ENCODE data around the gene ACOX2. TPM values are rescaled to one million over a fixed set of nuclear protein-coding genes. Genes with fewer than 3 reads are reported as not detected.

ACOX2 gene
- total and polyA plus RNA-seq, 2 donors (not counting 1 experiment from before 2014, with no cell fraction given): 19.0 to 20.5 TPM

DNA sequence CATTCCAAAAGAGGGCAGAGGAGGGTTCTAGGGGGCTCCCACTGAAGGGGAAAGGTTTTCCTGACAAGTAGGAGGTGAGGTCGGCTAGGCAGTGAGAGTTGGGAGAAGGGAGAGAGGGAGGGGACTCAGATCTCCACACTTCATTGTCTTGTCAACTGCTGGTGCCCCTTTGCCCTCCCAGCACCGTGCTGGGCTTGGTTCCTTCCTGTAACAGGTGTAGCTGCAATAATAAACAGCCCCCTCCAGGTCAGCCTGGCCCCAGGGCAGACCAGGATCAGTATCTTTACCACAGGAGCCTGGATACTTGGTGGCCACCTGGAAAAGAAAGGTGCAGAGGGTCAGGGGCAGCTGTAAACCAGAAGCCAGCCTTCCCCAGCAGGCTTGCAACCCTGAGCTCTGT is 48.0 kb downstream of the ACOX2 start:
- Histone ChIP-seq H3K9ac (ENCODE audit: insufficient read depth, low read length) (no peak overlapping the region), H3K9me3 (ENCODE audit: control insufficient read depth, insufficient read depth, low read depth, low read length) (no peaks in the 10 kb centered on the region), H3K36me3 (ENCODE audit: control insufficient read depth, insufficient read depth, low read length) (no peaks in the 10 kb centered on the region), H2AFZ (ENCODE audit: low read length) (no peak overlapping the region), H4K20me1 (ENCODE audit: control insufficient read depth, extremely low read depth, insufficient read depth, low read length) (no peaks in the 10 kb centered on the region), H3K4me3 (replicated peaks in 1 of 4; ENCODE audit: control extremely low read depth in 1 of 4, insufficient read depth in 1 of 4, low read depth in 3 of 4, low read length in 4 of 4) (no peak overlapping the region), H3K79me2 (ENCODE audit: control insufficient read depth, insufficient read depth, low read length) (peaks cover 16% of the 10 kb centered on the region), H3K27ac (ENCODE audit: insufficient read depth, low read length) (no peak overlapping the region), H3K27me3 (ENCODE audit: control insufficient read depth, insufficient read depth, low read length) (no peaks in the 10 kb centered on the region), H3K4me2 (ENCODE audit: extremely low read depth, insufficient read depth, low read length) (no peak overlapping the region), H3K4me1 (ENCODE audit: control insufficient read depth, extremely low read depth, insufficient read depth, low read length) (peaks cover 12% of the 10 kb centered on the region)
- TF ChIP-seq, protein P1, sequence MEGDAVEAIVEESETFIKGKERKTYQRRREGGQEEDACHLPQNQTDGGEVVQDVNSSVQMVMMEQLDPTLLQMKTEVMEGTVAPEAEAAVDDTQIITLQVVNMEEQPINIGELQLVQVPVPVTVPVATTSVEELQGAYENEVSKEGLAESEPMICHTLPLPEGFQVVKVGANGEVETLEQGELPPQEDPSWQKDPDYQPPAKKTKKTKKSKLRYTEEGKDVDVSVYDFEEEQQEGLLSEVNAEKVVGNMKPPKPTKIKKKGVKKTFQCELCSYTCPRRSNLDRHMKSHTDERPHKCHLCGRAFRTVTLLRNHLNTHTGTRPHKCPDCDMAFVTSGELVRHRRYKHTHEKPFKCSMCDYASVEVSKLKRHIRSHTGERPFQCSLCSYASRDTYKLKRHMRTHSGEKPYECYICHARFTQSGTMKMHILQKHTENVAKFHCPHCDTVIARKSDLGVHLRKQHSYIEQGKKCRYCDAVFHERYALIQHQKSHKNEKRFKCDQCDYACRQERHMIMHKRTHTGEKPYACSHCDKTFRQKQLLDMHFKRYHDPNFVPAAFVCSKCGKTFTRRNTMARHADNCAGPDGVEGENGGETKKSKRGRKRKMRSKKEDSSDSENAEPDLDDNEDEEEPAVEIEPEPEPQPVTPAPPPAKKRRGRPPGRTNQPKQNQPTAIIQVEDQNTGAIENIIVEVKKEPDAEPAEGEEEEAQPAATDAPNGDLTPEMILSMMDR (conservative IDR thresholded peaks at IDR 0.05 in 1 of 2, IDR thresholded peaks at IDR 0.05 in 1 of 2; ENCODE audit: low read depth in 1 of 2, low read length in 2 of 2): no peak
- no peak for TF ChIP-seq EZH2 (IDR thresholded peaks at IDR 0.05; ENCODE audit: low read length, missing control alignments)
- DNase-seq (ENCODE audit: low read depth in 2 of 2): no peak

DNA sequence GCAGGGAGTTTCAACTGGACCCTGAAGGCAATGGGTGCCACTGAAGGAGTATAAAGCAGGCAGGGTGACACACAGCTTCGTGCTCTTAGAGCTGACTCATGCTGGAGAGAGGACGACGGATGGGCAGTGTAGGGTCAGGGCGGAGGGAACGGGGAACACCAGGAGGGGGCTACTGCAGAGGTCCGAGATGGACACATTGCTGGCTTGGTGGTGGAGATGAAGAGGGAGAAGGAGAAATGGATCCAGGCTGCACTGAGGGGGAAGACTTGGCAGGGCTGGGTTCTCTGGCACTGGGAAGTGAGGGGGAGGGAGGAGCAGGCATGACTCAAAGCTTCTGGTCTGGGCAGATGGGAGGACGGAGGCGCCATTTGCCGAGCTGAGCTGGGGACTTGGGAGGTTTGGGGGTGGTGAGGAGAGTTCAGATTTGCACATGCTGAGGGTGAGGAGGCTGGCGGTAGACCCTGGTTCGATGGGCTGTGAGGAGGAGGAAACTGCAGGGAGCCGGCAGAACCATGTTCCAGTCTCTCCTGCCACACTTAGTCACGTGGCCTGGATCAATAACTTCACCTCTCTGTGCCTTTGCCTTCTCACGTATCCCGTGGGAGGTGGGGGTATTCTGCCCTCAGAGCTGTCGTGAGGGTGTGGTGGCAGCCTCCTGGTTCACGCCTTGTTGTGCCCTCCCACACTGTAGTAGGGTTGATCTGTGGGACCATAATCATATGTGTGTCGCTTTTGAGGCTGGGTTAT is 49.7 kb downstream of the ACOX2 start:
- Histone ChIP-seq H2AFZ (ENCODE audit: low read length) (peak overlapping the region; percentile 89), H3K9ac (ENCODE audit: insufficient read depth, low read length) (no peak overlapping the region), H3K27ac (ENCODE audit: insufficient read depth, low read length) (peak overlapping the region; percentile 34), H3K9me3 (ENCODE audit: control insufficient read depth, insufficient read depth, low read depth, low read length) (no peaks in the 10 kb centered on the region), H3K27me3 (ENCODE audit: control insufficient read depth, insufficient read depth, low read length) (no peaks in the 10 kb centered on the region), H3K4me1 (ENCODE audit: control insufficient read depth, extremely low read depth, insufficient read depth, low read length) (peaks cover 7% of the 10 kb centered on the region), H4K20me1 (ENCODE audit: control insufficient read depth, extremely low read depth, insufficient read depth, low read length) (no peaks in the 10 kb centered on the region), H3K36me3 (ENCODE audit: control insufficient read depth, insufficient read depth, low read length) (no peaks in the 10 kb centered on the region), H3K79me2 (ENCODE audit: control insufficient read depth, insufficient read depth, low read length) (no peaks in the 10 kb centered on the region), H3K4me2 (ENCODE audit: extremely low read depth, insufficient read depth, low read length) (peak overlapping the region; percentile 32), H3K4me3 (replicated peaks in 1 of 4; ENCODE audit: control extremely low read depth in 1 of 4, insufficient read depth in 1 of 4, low read depth in 3 of 4, low read length in 4 of 4) (no peak overlapping the region)
- TF ChIP-seq, protein P1 (conservative IDR thresholded peaks at IDR 0.05 in 1 of 2, IDR thresholded peaks at IDR 0.05 in 1 of 2; ENCODE audit: low read depth in 1 of 2, low read length in 2 of 2): peak in 1 of 2 donors; percentile 2
- no peak for TF ChIP-seq EZH2 (IDR thresholded peaks at IDR 0.05; ENCODE audit: low read length, missing control alignments)
- peak; percentile 55 to 74 for DNase-seq (ENCODE audit: low read depth in 2 of 2)

DNA sequence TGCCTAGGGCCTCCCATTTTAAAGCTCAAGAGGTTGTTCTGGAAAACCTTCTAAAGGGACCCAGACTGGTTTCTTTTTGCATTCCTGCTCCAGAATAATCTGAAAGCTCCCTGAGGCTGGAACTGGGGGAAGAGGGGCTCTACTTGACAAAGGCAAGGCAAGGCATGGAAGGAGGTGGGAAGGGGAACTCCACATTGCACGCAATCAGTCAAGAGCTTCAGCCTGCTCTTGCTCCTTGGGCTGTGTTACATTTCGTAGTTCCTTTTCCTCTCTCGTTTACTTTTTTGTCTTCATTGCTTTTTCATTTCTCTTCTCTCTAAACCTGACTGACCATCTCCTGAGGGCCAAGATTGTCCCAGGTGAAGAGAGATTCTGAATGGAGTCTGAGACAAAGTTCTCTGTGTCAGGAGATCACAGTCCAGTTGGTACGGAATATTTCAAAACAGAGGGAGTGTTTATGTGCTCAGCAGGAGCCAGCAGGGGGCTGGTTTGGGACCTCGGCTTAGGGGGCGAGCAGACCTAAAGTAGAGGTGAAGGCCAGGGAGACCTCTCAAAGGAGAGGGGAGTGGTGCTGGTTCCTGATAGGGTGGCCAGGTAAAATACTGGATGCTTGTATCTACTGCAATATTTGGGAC is 51.1 kb downstream of the ACOX2 start:
- Histone ChIP-seq H3K79me2 (ENCODE audit: control insufficient read depth, insufficient read depth, low read length) (no peaks in the 10 kb centered on the region), H2AFZ (ENCODE audit: low read length) (no peak overlapping the region), H3K4me1 (ENCODE audit: control insufficient read depth, extremely low read depth, insufficient read depth, low read length) (peaks cover 7% of the 10 kb centered on the region), H3K9me3 (ENCODE audit: control insufficient read depth, insufficient read depth, low read depth, low read length) (no peaks in the 10 kb centered on the region), H3K36me3 (ENCODE audit: control insufficient read depth, insufficient read depth, low read length) (no peaks in the 10 kb centered on the region), H3K4me2 (ENCODE audit: extremely low read depth, insufficient read depth, low read length) (no peak overlapping the region), H3K27me3 (ENCODE audit: control insufficient read depth, insufficient read depth, low read length) (no peaks in the 10 kb centered on the region), H4K20me1 (ENCODE audit: control insufficient read depth, extremely low read depth, insufficient read depth, low read length) (no peaks in the 10 kb centered on the region), H3K4me3 (replicated peaks in 1 of 4; ENCODE audit: control extremely low read depth in 1 of 4, insufficient read depth in 1 of 4, low read depth in 3 of 4, low read length in 4 of 4) (no peak overlapping the region), H3K27ac (ENCODE audit: insufficient read depth, low read length) (no peak overlapping the region), H3K9ac (ENCODE audit: insufficient read depth, low read length) (no peak overlapping the region)
- no peak for DNase-seq (ENCODE audit: low read depth in 2 of 2)
- TF ChIP-seq, protein P1 (conservative IDR thresholded peaks at IDR 0.05 in 1 of 2, IDR thresholded peaks at IDR 0.05 in 1 of 2; ENCODE audit: low read depth in 1 of 2, low read length in 2 of 2): no peak
- no peak for TF ChIP-seq EZH2 (IDR thresholded peaks at IDR 0.05; ENCODE audit: low read length, missing control alignments)
